ENCODE measurements around the gene NOXO1.
"Not testable (repeated sequence)": the region's sequence is repeated elsewhere in the genome, so short reads cannot be mapped to it uniquely, and the experiment has no call there.

Gene NOXO1

DNA sequence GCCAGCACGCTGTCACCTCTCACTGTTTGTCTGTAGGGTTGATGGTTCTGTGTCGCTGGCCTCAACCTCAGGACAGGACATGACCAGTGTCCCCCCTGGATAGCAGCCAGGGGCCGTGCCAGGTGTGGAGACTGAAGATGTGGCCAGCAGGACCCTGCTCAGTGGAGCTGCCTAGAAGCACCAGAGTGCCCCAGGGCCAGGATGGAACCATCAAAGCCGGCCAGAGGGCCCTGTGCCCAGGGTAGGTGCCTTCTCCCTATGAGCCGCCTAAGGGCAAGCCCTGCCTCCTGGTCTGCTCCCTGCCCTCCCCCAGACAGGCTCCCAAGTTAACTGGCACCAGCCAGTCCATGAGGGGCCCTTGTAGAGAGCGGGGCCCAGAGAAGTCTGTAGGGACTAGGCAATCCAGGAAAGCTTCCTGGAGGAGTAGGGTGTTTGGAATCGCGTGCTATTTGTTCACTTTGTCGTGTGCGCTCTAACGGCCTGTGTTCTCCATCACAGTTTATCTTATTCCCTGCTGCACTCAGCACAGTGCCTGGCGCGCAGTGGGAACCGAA lies 22.5 kb downstream of the NOXO1 start:
- TF ChIP-seq CTCF (IDR thresholded peaks at IDR 0.05; ENCODE audit: low read depth, low read length) = no peak
- H3K4me3 ChIP-seq (ENCODE audit: low read depth, low read length) = peak overlapping the region; percentile 86

GRCh38 chr16:1958143-1958491 lies 23.2 kb downstream of the NOXO1 start:
- H3K4me1 ChIP-seq; H3K4me3 ChIP-seq (ENCODE audit: low read depth, low read length); DNase-seq; H3K9me3 ChIP-seq; H3K27me3 ChIP-seq: not testable (repeated sequence)
- peaks cover 21% of the 10 kb centered on the region for H3K36me3 ChIP-seq

More for the DNA sequence above, 22.5 kb downstream of the NOXO1 start:
- Histone ChIP-seq H3K36me3 (peaks cover 28% of the 10 kb centered on the region), H3K9me3 (no peaks in the 10 kb centered on the region), H3K27me3 (no peaks in the 10 kb centered on the region), H3K4me1 (no peaks in the 10 kb centered on the region)
- DNase-seq = peak; percentile 16

DNA sequence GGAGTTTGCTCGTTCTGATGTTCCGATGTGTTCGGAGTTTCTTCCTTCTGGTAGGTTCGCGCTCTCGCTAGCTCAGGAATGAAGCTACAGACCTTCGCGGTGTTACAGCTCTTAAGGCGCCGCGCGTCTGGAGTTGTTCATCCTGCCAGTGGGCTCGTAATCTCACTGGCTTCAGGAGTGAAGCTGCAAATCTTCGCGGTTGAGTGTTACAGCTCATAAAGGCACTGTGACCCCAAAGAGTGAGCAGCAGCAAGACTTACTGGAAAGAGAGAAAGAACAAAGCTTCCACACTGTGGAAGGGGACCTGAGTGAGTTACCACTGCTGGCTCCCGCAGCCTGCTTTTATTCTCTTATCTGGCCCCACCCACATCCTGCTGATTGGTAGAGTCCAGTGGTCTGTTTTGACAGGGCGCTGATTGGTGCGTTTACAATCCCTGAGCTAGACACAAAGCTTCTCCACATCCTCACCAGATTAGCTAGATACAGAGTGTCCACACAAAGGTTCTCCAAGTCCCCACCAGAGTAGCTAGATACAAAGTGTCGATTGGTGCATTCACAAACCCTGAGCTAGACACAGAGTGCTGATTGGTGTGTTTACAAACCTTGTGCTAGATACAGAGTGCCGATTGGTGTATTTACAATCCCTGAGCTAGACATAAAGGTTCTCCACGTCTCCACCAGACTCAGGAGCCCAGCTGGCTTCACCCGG lies 23.7 kb downstream of the NOXO1 start:
- not testable (repeated sequence) for DNase-seq; H3K27me3 ChIP-seq; H3K9me3 ChIP-seq; H3K4me3 ChIP-seq (ENCODE audit: low read depth, low read length); H3K4me1 ChIP-seq
- H3K36me3 ChIP-seq = peaks cover 16% of the 10 kb centered on the region

GRCh38 chr16:1953734-1954133 lies 27.5 kb downstream of the NOXO1 start:
- Histone ChIP-seq H3K4me3 (ENCODE audit: low read depth, low read length) (no peak overlapping the region), H3K27me3 (no peaks in the 10 kb centered on the region), H3K4me1 (no peaks in the 10 kb centered on the region), H3K9me3 (no peaks in the 10 kb centered on the region), H3K36me3 (no peaks in the 10 kb centered on the region)
- no peak for DNase-seq
- no peak for TF ChIP-seq CTCF (IDR thresholded peaks at IDR 0.05; ENCODE audit: low read depth, low read length)

- Histone ChIP-seq H3K9me3 (no peaks in the 10 kb centered on the region), H3K4me3 (ENCODE audit: low read depth, low read length) (no peak overlapping the region), H3K4me1 (no peaks in the 10 kb centered on the region), H3K27me3 (no peaks in the 10 kb centered on the region), H3K36me3 (no peaks in the 10 kb centered on the region)
- DNase-seq = no peak
- TF ChIP-seq CTCF (IDR thresholded peaks at IDR 0.05; ENCODE audit: low read depth, low read length) = no peak
Measured at GRCh38 chr16:1950559-1950958, 30.7 kb downstream of the NOXO1 start.

GRCh38 chr16:1950047-1950446 lies 31.2 kb downstream of the NOXO1 start:
- no peaks in the 10 kb centered on the region for H3K9me3 ChIP-seq
- TF ChIP-seq CTCF (IDR thresholded peaks at IDR 0.05; ENCODE audit: low read depth, low read length) = no peak
- no peaks in the 10 kb centered on the region for H3K4me1 ChIP-seq
- no peak overlapping the region for H3K4me3 ChIP-seq (ENCODE audit: low read depth, low read length)
- H3K36me3 ChIP-seq = no peaks in the 10 kb centered on the region
- no peak for DNase-seq
- no peaks in the 10 kb centered on the region for H3K27me3 ChIP-seq

GRCh38 chr16:1949507-1949906 lies 31.8 kb downstream of the NOXO1 start:
- H3K36me3 ChIP-seq = no peaks in the 10 kb centered on the region

More at GRCh38 chr16:1949507-1949906, 31.8 kb downstream of the NOXO1 start:
- H3K4me1 ChIP-seq = no peaks in the 10 kb centered on the region
- H3K27me3 ChIP-seq = no peaks in the 10 kb centered on the region
- no peak for TF ChIP-seq CTCF (IDR thresholded peaks at IDR 0.05; ENCODE audit: low read depth, low read length)
- no peaks in the 10 kb centered on the region for H3K9me3 ChIP-seq
- H3K4me3 ChIP-seq (ENCODE audit: low read depth, low read length) = no peak overlapping the region
- DNase-seq = no peak
